ENCODE measurements around the gene OPCML.

OPCML gene

DNA sequence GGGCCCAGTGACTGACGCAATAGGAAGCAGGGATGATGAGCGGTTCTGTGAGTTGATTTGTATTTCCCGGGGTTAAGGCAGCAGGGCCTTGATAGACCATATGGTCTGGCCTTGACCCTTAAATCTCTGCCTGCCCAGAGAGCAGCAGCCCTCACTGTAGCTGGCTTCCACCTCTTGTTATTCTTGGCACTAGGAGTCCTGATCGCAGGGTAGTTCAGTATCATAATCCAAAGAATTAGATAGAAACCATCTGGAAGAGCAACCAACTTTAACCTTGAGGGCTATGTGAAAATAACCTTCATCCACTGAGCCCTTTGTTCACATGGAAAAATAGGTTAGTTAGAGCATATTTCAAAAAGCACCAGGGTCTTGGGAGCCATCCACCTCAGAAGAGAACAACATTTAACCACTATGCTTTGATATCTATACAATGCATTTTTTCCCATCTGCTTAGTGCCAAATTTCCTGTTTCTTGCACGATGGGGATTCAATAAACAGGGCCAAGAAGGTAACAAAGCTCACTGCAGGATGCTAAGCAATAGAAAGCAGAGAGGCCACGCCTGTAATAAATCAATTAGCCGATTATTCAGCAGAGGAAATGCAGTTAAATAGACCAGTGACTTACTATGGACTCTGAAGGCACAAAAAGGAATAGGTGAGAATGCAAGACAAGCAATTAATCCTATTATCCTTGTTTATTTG, 761.3 kb downstream of the OPCML start:
- H3K4me1 ChIP-seq (ENCODE audit: control insufficient read depth, insufficient read depth, low read length, unreplicated experiment), result no peaks in the 10 kb centered on the region
- H3K79me2 ChIP-seq (ENCODE audit: control insufficient read depth, insufficient read depth, low read length, unreplicated experiment), result no peaks in the 10 kb centered on the region
- no peak overlapping the region for H3K27ac ChIP-seq (ENCODE audit: low read depth, low read length)
- H3K36me3 ChIP-seq (ENCODE audit: insufficient read depth, low read length), result no peaks in the 10 kb centered on the region
- no peak overlapping the region for H3K4me3 ChIP-seq (ENCODE audit: low read depth, low read length)
- H3K27me3 ChIP-seq (ENCODE audit: insufficient read depth, low read length), result no peaks in the 10 kb centered on the region
- no peak overlapping the region for H2AFZ ChIP-seq (ENCODE audit: low read length, unreplicated experiment)

DNA sequence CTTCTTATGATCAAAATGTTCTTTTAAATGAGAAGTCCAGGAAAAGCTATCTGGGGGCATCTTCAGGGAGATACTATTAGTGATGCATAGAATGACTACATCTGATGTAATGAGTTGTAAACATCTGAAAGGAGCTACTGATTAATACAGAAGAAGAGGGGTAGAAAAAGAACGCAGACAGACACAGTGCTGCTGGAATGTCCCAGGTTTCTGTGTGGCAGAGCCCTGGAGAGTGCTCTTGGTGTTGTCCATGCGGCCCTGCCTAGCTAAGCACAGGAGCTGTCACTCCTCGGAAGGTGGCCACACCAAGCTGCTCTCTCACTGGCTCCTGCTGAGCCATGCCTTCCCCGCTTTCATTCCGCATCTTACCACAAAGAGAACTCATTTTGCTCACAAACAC, 768.8 kb downstream of the OPCML start:
- H2AFZ ChIP-seq (ENCODE audit: low read length, unreplicated experiment), result no peak overlapping the region
- no peaks in the 10 kb centered on the region for H3K36me3 ChIP-seq (ENCODE audit: insufficient read depth, low read length)
- H3K79me2 ChIP-seq (ENCODE audit: control insufficient read depth, insufficient read depth, low read length, unreplicated experiment), result no peaks in the 10 kb centered on the region
- no peaks in the 10 kb centered on the region for H3K27me3 ChIP-seq (ENCODE audit: insufficient read depth, low read length)
- H3K4me3 ChIP-seq (ENCODE audit: low read depth, low read length), result no peak overlapping the region
- no peaks in the 10 kb centered on the region for H3K4me1 ChIP-seq (ENCODE audit: control insufficient read depth, insufficient read depth, low read length, unreplicated experiment)
- no peak overlapping the region for H3K27ac ChIP-seq (ENCODE audit: low read depth, low read length)

- Histone ChIP-seq H3K27ac (ENCODE audit: low read depth, low read length) (no peak overlapping the region), H3K36me3 (ENCODE audit: insufficient read depth, low read length) (no peaks in the 10 kb centered on the region), H3K4me1 (ENCODE audit: control insufficient read depth, insufficient read depth, low read length, unreplicated experiment) (no peaks in the 10 kb centered on the region), H3K27me3 (ENCODE audit: insufficient read depth, low read length) (no peaks in the 10 kb centered on the region), H3K4me3 (ENCODE audit: low read depth, low read length) (no peak overlapping the region), H3K79me2 (ENCODE audit: control insufficient read depth, insufficient read depth, low read length, unreplicated experiment) (no peaks in the 10 kb centered on the region), H2AFZ (ENCODE audit: low read length, unreplicated experiment) (no peak overlapping the region)
These were observed 776.4 kb downstream of the OPCML start for GRCh38 chr11:132755934-132756333.

DNA sequence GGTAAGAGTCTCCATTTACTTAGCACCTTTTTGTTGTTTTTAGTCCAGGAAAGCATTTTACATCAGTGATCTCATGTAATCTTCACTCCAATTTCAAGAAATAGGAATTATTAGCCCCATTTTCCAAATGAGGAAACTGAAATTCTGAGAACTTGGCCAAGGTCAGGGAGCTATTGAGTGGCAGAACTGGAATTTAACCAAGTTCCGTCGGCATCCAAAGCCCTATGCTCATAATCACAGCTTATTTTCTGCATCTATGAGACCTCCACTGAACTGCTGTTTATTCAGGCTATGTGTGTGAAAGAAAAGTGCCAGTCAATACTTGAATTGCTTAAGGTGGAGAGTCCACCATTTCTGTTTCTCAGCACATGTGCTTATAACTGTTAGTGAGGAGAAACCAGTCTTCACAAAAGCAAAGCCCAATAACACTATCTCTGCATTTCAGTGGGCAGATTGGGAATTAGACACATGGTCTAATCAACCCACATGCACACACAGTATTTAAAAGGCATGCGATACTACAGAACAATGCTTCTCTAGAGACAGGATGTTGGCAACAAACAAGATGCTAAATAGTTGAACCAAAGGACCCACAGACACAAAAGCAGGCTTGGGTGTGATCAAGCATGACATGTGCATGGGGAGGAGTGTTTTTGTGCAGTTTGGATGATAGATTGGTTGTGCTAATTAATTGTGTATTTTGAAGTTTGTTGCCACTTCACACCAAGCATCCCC, 780.6 kb downstream of the OPCML start:
- Histone ChIP-seq H3K79me2 (ENCODE audit: control insufficient read depth, insufficient read depth, low read length, unreplicated experiment) (no peaks in the 10 kb centered on the region), H3K36me3 (ENCODE audit: insufficient read depth, low read length) (no peaks in the 10 kb centered on the region), H3K4me3 (ENCODE audit: low read depth, low read length) (no peak overlapping the region), H3K27me3 (ENCODE audit: insufficient read depth, low read length) (no peaks in the 10 kb centered on the region), H3K27ac (ENCODE audit: low read depth, low read length) (no peak overlapping the region), H3K4me1 (ENCODE audit: control insufficient read depth, insufficient read depth, low read length, unreplicated experiment) (no peaks in the 10 kb centered on the region), H2AFZ (ENCODE audit: low read length, unreplicated experiment) (no peak overlapping the region)

- Histone ChIP-seq H3K36me3 (ENCODE audit: insufficient read depth, low read length) (no peaks in the 10 kb centered on the region), H3K27me3 (ENCODE audit: insufficient read depth, low read length) (no peaks in the 10 kb centered on the region), H3K27ac (ENCODE audit: low read depth, low read length) (no peak overlapping the region), H2AFZ (ENCODE audit: low read length, unreplicated experiment) (no peak overlapping the region), H3K4me1 (ENCODE audit: control insufficient read depth, insufficient read depth, low read length, unreplicated experiment) (no peaks in the 10 kb centered on the region), H3K4me3 (ENCODE audit: low read depth, low read length) (no peak overlapping the region), H3K79me2 (ENCODE audit: control insufficient read depth, insufficient read depth, low read length, unreplicated experiment) (no peaks in the 10 kb centered on the region)
These were observed 786.0 kb downstream of the OPCML start for GRCh38 chr11:132746305-132746704.

- Histone ChIP-seq H3K79me2 (ENCODE audit: control insufficient read depth, insufficient read depth, low read length, unreplicated experiment) (no peaks in the 10 kb centered on the region), H3K27me3 (ENCODE audit: insufficient read depth, low read length) (no peaks in the 10 kb centered on the region), H3K4me3 (ENCODE audit: low read depth, low read length) (no peak overlapping the region), H3K27ac (ENCODE audit: low read depth, low read length) (no peak overlapping the region), H3K36me3 (ENCODE audit: insufficient read depth, low read length) (no peaks in the 10 kb centered on the region), H2AFZ (ENCODE audit: low read length, unreplicated experiment) (no peak overlapping the region), H3K4me1 (ENCODE audit: control insufficient read depth, insufficient read depth, low read length, unreplicated experiment) (no peaks in the 10 kb centered on the region)
These were observed 787.0 kb downstream of the OPCML start for GRCh38 chr11:132745306-132745705.

GRCh38 chr11:132744771-132745170, 787.5 kb downstream of the OPCML start:
- no peak overlapping the region for H3K4me3 ChIP-seq (ENCODE audit: low read depth, low read length)
- H3K4me1 ChIP-seq (ENCODE audit: control insufficient read depth, insufficient read depth, low read length, unreplicated experiment), result no peaks in the 10 kb centered on the region

DNA sequence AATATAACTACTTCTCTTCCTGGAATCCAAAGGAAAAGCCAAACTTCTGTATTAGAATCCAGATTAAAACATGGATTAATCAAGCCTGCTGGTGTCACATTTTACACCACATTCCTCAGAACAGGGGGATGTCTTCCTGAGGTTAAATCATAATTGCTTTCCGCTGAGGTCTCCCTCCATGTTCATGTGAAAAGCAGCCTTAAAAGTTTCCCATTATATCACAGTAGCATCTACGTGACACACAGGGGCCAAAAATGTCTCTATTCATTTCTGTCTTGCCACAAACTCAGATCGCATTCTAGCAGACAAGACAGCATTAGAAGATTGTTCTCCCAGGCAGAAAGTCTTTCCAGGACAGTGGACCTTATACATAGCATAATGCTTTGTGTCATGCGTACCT, 788.7 kb downstream of the OPCML start:
- Histone ChIP-seq H3K4me3 (ENCODE audit: low read depth, low read length) (no peak overlapping the region), H3K79me2 (ENCODE audit: control insufficient read depth, insufficient read depth, low read length, unreplicated experiment) (no peaks in the 10 kb centered on the region), H3K4me1 (ENCODE audit: control insufficient read depth, insufficient read depth, low read length, unreplicated experiment) (no peaks in the 10 kb centered on the region)

More at GRCh38 chr11:132744771-132745170, 787.5 kb downstream of the OPCML start:
- no peak overlapping the region for H2AFZ ChIP-seq (ENCODE audit: low read length, unreplicated experiment)
- no peaks in the 10 kb centered on the region for H3K27me3 ChIP-seq (ENCODE audit: insufficient read depth, low read length)
- no peaks in the 10 kb centered on the region for H3K36me3 ChIP-seq (ENCODE audit: insufficient read depth, low read length)
- H3K79me2 ChIP-seq (ENCODE audit: control insufficient read depth, insufficient read depth, low read length, unreplicated experiment), result no peaks in the 10 kb centered on the region
- H3K27ac ChIP-seq (ENCODE audit: low read depth, low read length), result no peak overlapping the region

DNA sequence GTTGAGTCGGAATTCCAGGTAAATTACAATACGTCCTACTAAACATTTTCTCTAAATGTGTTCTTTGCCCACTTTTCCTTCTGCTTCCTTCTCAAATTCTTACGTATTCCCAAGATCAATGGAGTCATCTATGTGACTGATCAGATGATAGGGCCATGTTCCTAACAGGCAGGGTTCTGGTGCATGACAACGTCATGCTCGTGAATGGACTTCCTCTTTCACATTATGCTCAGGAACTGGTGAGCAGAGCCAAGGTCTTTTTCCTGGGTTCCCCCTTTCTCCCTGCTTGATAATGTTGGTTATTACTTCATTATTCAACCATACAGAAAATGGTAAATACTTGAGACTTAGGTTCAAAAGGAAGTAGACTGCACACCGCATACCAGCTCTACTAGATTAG, 789.4 kb downstream of the OPCML start:
- no peaks in the 10 kb centered on the region for H3K4me1 ChIP-seq (ENCODE audit: control insufficient read depth, insufficient read depth, low read length, unreplicated experiment)
- no peaks in the 10 kb centered on the region for H3K36me3 ChIP-seq (ENCODE audit: insufficient read depth, low read length)
- no peak overlapping the region for H3K4me3 ChIP-seq (ENCODE audit: low read depth, low read length)
- H3K27me3 ChIP-seq (ENCODE audit: insufficient read depth, low read length), result no peaks in the 10 kb centered on the region
- no peak overlapping the region for H3K27ac ChIP-seq (ENCODE audit: low read depth, low read length)
- H2AFZ ChIP-seq (ENCODE audit: low read length, unreplicated experiment), result no peak overlapping the region
- no peaks in the 10 kb centered on the region for H3K79me2 ChIP-seq (ENCODE audit: control insufficient read depth, insufficient read depth, low read length, unreplicated experiment)

More for the DNA sequence above, 788.7 kb downstream of the OPCML start:
- H2AFZ ChIP-seq (ENCODE audit: low read length, unreplicated experiment), result no peak overlapping the region
- H3K27ac ChIP-seq (ENCODE audit: low read depth, low read length), result no peak overlapping the region
- H3K27me3 ChIP-seq (ENCODE audit: insufficient read depth, low read length), result no peaks in the 10 kb centered on the region
- H3K36me3 ChIP-seq (ENCODE audit: insufficient read depth, low read length), result no peaks in the 10 kb centered on the region

- Histone ChIP-seq H3K27me3 (ENCODE audit: insufficient read depth, low read length) (no peaks in the 10 kb centered on the region), H3K79me2 (ENCODE audit: control insufficient read depth, insufficient read depth, low read length, unreplicated experiment) (no peaks in the 10 kb centered on the region), H3K27ac (ENCODE audit: low read depth, low read length) (no peak overlapping the region), H3K4me3 (ENCODE audit: low read depth, low read length) (no peak overlapping the region), H2AFZ (ENCODE audit: low read length, unreplicated experiment) (no peak overlapping the region), H3K4me1 (ENCODE audit: control insufficient read depth, insufficient read depth, low read length, unreplicated experiment) (no peaks in the 10 kb centered on the region), H3K36me3 (ENCODE audit: insufficient read depth, low read length) (no peaks in the 10 kb centered on the region)
These were observed 798.1 kb downstream of the OPCML start for GRCh38 chr11:132734217-132734616.

GRCh38 chr11:132728026-132728425, 804.3 kb downstream of the OPCML start:
- no peak overlapping the region for H2AFZ ChIP-seq (ENCODE audit: low read length, unreplicated experiment)
- H3K27me3 ChIP-seq (ENCODE audit: insufficient read depth, low read length), result no peaks in the 10 kb centered on the region
- no peaks in the 10 kb centered on the region for H3K79me2 ChIP-seq (ENCODE audit: control insufficient read depth, insufficient read depth, low read length, unreplicated experiment)
- H3K4me1 ChIP-seq (ENCODE audit: control insufficient read depth, insufficient read depth, low read length, unreplicated experiment), result no peaks in the 10 kb centered on the region
- no peak overlapping the region for H3K27ac ChIP-seq (ENCODE audit: low read depth, low read length)
- H3K4me3 ChIP-seq (ENCODE audit: low read depth, low read length), result no peak overlapping the region
- H3K36me3 ChIP-seq (ENCODE audit: insufficient read depth, low read length), result no peaks in the 10 kb centered on the region
